ENCODE results near the gene CDH23. TPM values are rescaled to one million over a fixed set of nuclear protein-coding genes. Genes with fewer than 3 reads are reported as not detected.

CDH23 gene
- total and polyA plus RNA-seq, 10 of the 15 experiments (the other 5 are each of a cell fraction or from before 2014, with no cell fraction given) = 0.09 to 0.40 (median 0.15) TPM; not detected in 1

GRCh38 chr10:71457908-71458307, 61.2 kb downstream of the CDH23 start:
- no peak for DNase-seq (ENCODE audit: low read depth, low spot score)
- WGBS (ENCODE audit: insufficient coverage, insufficient replicate concordance, low lambda C conversion rate, missing lambda C conversion rate) = 0% methylated on average over 4 of the region's 4 CpGs
- H3K4me1 ChIP-seq (ENCODE audit: control insufficient read depth, insufficient read depth, low read length) = no peaks in the 10 kb centered on the region
- ChIA-PET POLR2A (no interaction called here), RAD21 (ENCODE audit: unreplicated experiment) (no interaction called here), SMC1A (ENCODE audit: uncharacterized antibody, unreplicated experiment) (no interaction called here), CTCF (interaction anchor here (1.0 kb wide), 1 partner anchor 11 kb away, joined by 3 read pairs; no protein-coding TSS in a partner anchor)
- no TSS peak for BruUV-seq (replicated peaks)
- no peak for TF ChIP-seq SREBF2 (IDR thresholded peaks at IDR 0.05; ENCODE audit: low read length)
- TF ChIP-seq IRF5 (IDR thresholded peaks at IDR 0.05; ENCODE audit: borderline replicate concordance) = no peak
- no peak for TF ChIP-seq ZNF217 (IDR thresholded peaks at IDR 0.05)
- no peak for TF ChIP-seq ZNF384 (IDR thresholded peaks at IDR 0.05; ENCODE audit: borderline replicate concordance, low read depth, low read length)
- no peak for TF ChIP-seq E4F1 (IDR thresholded peaks at IDR 0.05; ENCODE audit: borderline replicate concordance, partially characterized antibody)
- TF ChIP-seq HDAC2 (IDR thresholded peaks at IDR 0.05) = no peak
- no peak for TF ChIP-seq BACH1 (IDR thresholded peaks at IDR 0.05; ENCODE audit: borderline replicate concordance)
- no peak for TF ChIP-seq E2F4 (IDR thresholded peaks at IDR 0.05; ENCODE audit: low read depth, low read length)
- no peak for TF ChIP-seq TCF7 (IDR thresholded peaks at IDR 0.05; ENCODE audit: borderline replicate concordance)
- no peak for TF ChIP-seq ZBTB40 (IDR thresholded peaks at IDR 0.05; ENCODE audit: borderline replicate concordance)
- no peak for TF ChIP-seq CBFB (IDR thresholded peaks at IDR 0.05; ENCODE audit: low read depth)
- TF ChIP-seq IKZF1 (conservative IDR thresholded peaks at IDR 0.05) = no peak
- no peak for TF ChIP-seq PML (IDR thresholded peaks at IDR 0.05; ENCODE audit: low read length)
- TF ChIP-seq SP1 (IDR thresholded peaks at IDR 0.05; ENCODE audit: low read depth, low read length) = no peak
- TF ChIP-seq SIX5 (IDR thresholded peaks at IDR 0.05; ENCODE audit: low read depth, low read length, severe bottlenecking) = no peak
- no peak for TF ChIP-seq ZBED1 (IDR thresholded peaks at IDR 0.05; ENCODE audit: borderline replicate concordance)
- no peak for TF ChIP-seq NR2F1 (conservative IDR thresholded peaks at IDR 0.05)
- no peak for FAIRE-seq
- H2AFZ ChIP-seq (ENCODE audit: control insufficient read depth, low read depth, low read length) = no peak overlapping the region
- no peaks in the 10 kb centered on the region for H3K9me3 ChIP-seq (replicated peaks; ENCODE audit: control insufficient read depth, insufficient read depth, low read length)
- no peaks in the 10 kb centered on the region for H3K79me2 ChIP-seq (ENCODE audit: control insufficient read depth, insufficient read depth, low read length)
- H4K20me1 ChIP-seq (ENCODE audit: control insufficient read depth, insufficient read depth) = no peaks in the 10 kb centered on the region
- H3K9ac ChIP-seq (ENCODE audit: control insufficient read depth, insufficient read depth, low read length) = no peak overlapping the region
- H3K4me3 ChIP-seq = no peak overlapping the region
- H3K4me2 ChIP-seq (ENCODE audit: control insufficient read depth, insufficient read depth) = no peak overlapping the region
- in situ Hi-C loops (cut with MboI) = no loop called here
- H3K27ac ChIP-seq (ENCODE audit: control insufficient read depth, insufficient read depth) = no peak overlapping the region
- H3K27me3 ChIP-seq (replicated peaks in 1 of 2; ENCODE audit: control insufficient read depth in 2 of 2, insufficient read depth in 2 of 2, low read length in 1 of 2) = peaks cover 0 to 3% of the 10 kb centered on the region in 2 experiments; a peak in 2 of 4 replicates
- no peak for ATAC-seq
- H3K36me3 ChIP-seq (ENCODE audit: control insufficient read depth in 2 of 2, insufficient read depth in 2 of 2, low read length in 1 of 2) = no peaks in the 10 kb centered on the region
- intact Hi-C loops (cut with micrococcal nuclease; ENCODE audit: unreplicated experiment) = no loop called here

Measured in GM12878 (cell line).